ENCODE measurements around the gene ZNF511. TPM values are rescaled to one million over a fixed set of nuclear protein-coding genes. Genes with fewer than 3 reads are reported as not detected.

Gene ZNF511
- total and polyA plus RNA-seq, 4 donors = 13.7 to 31.8 (median 24.2) TPM

- TF ChIP-seq REST (IDR thresholded peaks at IDR 0.05) = peak; percentile 52
- TF ChIP-seq RXRA (IDR thresholded peaks at IDR 0.05) = peak; percentile 65 to 82
Observed at GRCh38 chr10:133350950-133351329, 42.2 kb downstream of the ZNF511 start (continued).

GRCh38 chr10:133351408-133352318 lies 42.9 kb downstream of the ZNF511 start:
- H3K36me3 ChIP-seq (ENCODE audit: control insufficient read depth in 4 of 4, insufficient read depth in 3 of 4, low read depth in 1 of 4, low read length in 3 of 4) = peaks cover 0 to 2% (median 0%) of the 10 kb centered on the region in 4 donors

More at GRCh38 chr10:133351408-133352318, 42.9 kb downstream of the ZNF511 start:
- Histone ChIP-seq H3K9me3 (ENCODE audit: control insufficient read depth in 4 of 4, low read length in 3 of 4) (no peaks in the 10 kb centered on the region), H3K4me1 (ENCODE audit: control insufficient read depth in 4 of 4, insufficient read depth in 4 of 4, low read length in 3 of 4) (peaks cover 27 to 94% (median 83%) of the 10 kb centered on the region in 4 donors), H3K9ac (ENCODE audit: low read depth in 1 of 2, low read length in 2 of 2) (no peak overlapping the region), H3K27ac (ENCODE audit: low read depth in 1 of 2, low read length in 2 of 2) (no peak overlapping the region), H3K4me3 (ENCODE audit: low read depth in 1 of 3, low read length in 3 of 3) (no peak overlapping the region), H3K27me3 (ENCODE audit: control insufficient read depth in 4 of 4, insufficient read depth in 4 of 4, low read length in 3 of 4) (no peaks in the 10 kb centered on the region)
- TF ChIP-seq RAD21 (IDR thresholded peaks at IDR 0.05) (peak in 1 of 2 donors; percentile 25), JUND (IDR thresholded peaks at IDR 0.05) (no peak), MAX (IDR thresholded peaks at IDR 0.05) (no peak), TAF1 (conservative IDR thresholded peaks at IDR 0.05) (no peak), ZBTB33 (IDR thresholded peaks at IDR 0.05) (no peak), CTCF (IDR thresholded peaks at IDR 0.05; ENCODE audit: low read depth, low read length, missing input control) (no peak), EGR1 (IDR thresholded peaks at IDR 0.05; ENCODE audit: low read depth in 2 of 2) (no peak), GABPA (IDR thresholded peaks at IDR 0.05 in 1 of 2, conservative IDR thresholded peaks at IDR 0.05 in 1 of 2) (no peak), REST (IDR thresholded peaks at IDR 0.05) (no peak)
- DNase-seq (ENCODE audit: low spot score) = no peak
- 71% methylated on average over 24 of the region's 24 CpGs for WGBS
